Ramos (cell line): Measurements from ENCODE around the gene IFNGR2.
"Not testable (repeated sequence)": the region's sequence is repeated elsewhere in the genome, so short reads cannot be mapped to it uniquely, and the experiment has no call there.

ENCODE experiments used
- in situ Hi-C: fragments of 300-500 bp; cut with MboI; formaldehyde crosslinking; loops from one replicate; pipeline ENCODE4 v1.14.3; 2022; ENCODE audit warnings: low sequenced_read_pairs; ENCODE audit not compliant: unreplicated experiment

The IFNGR2 gene

GRCh38 chr21:33433001-33433400 is 29.8 kb downstream of the IFNGR2 start:
- in situ Hi-C loops = no loop called here

GRCh38 chr21:33433425-33434114 is 30.4 kb downstream of the IFNGR2 start:
- in situ Hi-C loops = no loop called here

DNA sequence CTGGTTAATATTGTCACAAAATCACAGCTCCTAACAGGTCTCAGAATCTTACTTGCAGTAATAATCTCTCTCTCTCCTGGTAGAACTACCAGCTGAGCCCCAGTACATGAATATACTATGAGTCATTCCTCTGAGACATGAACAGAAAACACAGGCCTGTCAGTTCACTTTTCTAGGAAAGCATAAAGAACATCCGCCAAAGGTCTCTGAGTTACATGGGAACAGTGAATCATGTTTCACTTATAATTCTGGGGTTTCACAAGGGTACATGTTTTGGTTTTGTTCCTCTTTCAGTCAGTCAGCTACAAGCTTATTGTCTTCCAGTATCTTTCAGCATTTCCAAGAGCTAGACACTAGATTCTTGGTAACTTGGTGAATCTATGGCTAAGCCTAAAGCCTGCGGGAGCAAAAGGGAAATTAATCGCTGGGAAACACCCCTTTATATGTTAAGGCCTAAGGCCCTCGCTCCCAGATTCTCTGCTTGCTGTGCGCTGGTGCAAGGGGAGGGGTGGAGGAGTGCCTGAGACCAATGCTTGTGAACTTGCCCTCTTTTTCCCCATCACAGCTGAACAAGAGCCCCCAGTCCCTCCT is 31.7 kb downstream of the IFNGR2 start:
- in situ Hi-C loops = no loop called here

- in situ Hi-C loops = no loop called here
Observed at GRCh38 chr21:33437140-33437539, 33.9 kb downstream of the IFNGR2 start.

DNA sequence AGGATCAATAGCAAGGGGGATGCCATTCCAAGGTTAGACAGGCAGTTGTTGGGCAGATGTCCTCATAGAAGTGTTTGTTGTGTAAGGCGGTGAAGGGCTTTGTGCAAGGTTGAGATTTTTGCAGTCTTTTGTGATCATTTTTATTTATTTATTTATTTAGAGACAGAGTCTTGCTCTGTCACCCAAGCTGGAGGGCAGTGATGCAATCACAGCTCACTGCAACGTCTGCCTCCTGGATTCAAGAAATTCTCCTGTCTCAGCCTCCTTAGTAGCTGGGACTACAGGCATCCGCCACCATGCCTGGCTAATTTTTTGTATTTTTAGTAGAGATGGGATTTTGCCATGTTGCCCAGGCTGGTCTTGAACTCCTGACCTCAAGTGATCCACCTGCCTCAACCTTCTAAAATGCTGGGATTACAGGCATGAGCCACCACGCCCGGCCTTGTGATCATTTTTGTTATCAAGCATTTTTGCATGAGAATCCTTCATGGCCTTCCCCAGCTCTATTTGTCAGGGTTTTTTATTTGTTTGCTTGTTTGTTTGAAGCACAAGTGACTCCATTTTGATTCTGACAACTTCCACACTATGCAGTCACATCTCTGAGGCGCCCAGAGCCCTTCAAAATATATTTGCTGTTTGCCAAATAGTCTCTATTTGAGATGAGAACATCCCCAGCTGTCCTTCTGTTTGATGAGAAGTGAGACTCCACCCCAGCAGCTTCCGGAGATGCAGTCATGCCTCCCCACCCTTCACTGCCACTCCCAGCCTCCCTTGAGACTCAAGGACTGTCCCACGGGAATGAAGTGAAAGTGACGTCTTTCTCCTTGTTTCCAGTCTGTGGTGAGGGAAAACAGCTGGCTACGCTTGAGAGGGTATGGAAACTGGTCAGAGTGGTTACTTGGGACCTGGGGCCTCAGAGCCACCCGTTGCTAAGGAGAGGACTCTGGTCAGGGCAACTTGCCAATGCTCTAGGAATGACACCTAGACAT is 38.6 kb downstream of the IFNGR2 start:
- in situ Hi-C loops = loop anchor here (5.0 kb wide), 1 partner anchor 239 kb away; no protein-coding TSS in a partner anchor

- in situ Hi-C loops = loop anchor here (5.0 kb wide), 1 partner anchor 241 kb away; no protein-coding TSS in a partner anchor
Observed at GRCh38 chr21:33443194-33443593, 40.0 kb downstream of the IFNGR2 start.

DNA sequence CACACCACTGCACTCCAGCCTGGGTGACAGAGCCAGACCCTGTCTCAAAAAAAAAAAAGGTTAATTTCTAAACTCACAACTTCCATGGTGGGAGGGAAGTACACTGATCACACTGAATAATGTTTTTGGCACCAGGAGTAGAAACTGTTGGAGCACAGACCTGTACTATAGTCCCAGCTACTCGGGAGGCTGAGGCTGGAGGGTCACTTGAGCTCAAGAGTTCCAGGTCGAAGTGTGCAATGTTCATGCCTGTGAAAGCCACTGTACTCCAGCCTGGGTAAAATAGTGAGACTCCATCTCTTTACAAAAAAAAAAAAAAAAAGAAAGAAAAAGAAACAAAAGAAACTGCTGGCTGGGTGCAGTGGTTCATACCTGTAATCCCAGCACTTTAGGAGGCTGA is 41.3 kb downstream of the IFNGR2 start:
- in situ Hi-C loops = loop anchor here (5.0 kb wide), 1 partner anchor 242 kb away; no protein-coding TSS in a partner anchor

DNA sequence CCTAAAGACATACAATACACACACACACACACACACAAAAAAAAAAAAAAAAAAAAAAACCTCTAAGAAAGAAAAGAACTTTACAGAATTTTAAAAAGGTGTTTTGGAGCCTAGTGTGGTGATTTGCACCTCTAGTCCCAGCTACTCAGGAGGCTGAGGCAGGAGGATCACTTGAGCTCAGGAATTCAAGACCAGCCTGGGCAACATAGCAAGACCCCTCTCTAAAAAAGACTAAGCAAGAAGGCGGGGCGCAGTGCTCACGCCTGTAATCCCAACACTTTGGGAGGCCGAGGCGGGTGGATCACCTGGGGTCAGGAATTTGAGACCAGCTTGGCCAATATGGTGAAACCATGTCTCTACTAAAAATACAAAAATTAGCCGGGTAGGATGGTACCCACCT is 43.4 kb downstream of the IFNGR2 start:
- in situ Hi-C loops = not testable (repeated sequence)

- in situ Hi-C loops = loop anchor here (10.0 kb wide), 1 partner anchor 505 kb away; no protein-coding TSS in a partner anchor
Observed at GRCh38 chr21:33449616-33450015, 46.4 kb downstream of the IFNGR2 start.

GRCh38 chr21:33451634-33452071 is 48.4 kb downstream of the IFNGR2 start:
- in situ Hi-C loops = loop anchor here (10.0 kb wide), 1 partner anchor 507 kb away; no protein-coding TSS in a partner anchor

GRCh38 chr21:33452362-33452761 is 49.1 kb downstream of the IFNGR2 start:
- in situ Hi-C loops = loop anchor here (10.0 kb wide), 1 partner anchor 508 kb away; no protein-coding TSS in a partner anchor

DNA sequence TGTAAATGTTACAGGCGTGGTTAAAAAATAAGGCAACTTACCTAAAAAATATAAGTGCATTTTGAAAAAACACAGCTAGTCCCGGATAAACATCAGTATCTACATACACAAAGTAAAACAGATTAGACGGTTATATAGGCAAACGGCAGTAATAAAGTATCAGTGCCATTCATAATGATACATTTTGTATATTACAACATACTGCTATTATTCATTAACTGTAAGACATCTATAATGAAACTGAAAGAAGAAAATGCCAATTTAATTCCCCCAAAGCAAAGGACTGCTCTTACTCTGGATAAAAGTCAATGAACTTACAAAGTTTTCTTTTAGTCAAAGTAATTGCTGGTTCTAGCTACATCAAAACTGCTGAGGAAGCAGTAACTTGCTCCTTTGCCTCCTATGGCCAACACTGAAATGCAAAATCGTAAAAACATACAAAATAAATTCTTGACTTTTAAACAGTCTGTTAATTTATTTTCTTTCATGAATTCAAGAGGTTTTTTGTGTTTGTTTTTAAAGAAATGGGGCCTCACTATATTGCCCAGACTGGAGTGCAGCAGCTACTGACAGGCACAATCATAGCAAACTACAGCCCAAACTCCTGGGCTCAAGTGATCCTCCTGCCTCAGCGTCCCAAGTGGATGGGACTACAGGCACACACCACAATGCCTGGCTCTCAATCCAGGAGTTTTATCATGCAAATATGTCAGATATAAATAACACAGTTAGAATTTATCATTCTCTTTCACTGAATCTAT is 52.7 kb downstream of the IFNGR2 start:
- in situ Hi-C loops = loop anchor here (10.0 kb wide), 1 partner anchor 511 kb away; no protein-coding TSS in a partner anchor

GRCh38 chr21:33458861-33459260 is 55.6 kb downstream of the IFNGR2 start:
- in situ Hi-C loops = loop anchor here (10.0 kb wide), 1 partner anchor 514 kb away; no protein-coding TSS in a partner anchor

GRCh38 chr21:33461538-33462250 is 58.5 kb downstream of the IFNGR2 start:
- in situ Hi-C loops = no loop called here

DNA sequence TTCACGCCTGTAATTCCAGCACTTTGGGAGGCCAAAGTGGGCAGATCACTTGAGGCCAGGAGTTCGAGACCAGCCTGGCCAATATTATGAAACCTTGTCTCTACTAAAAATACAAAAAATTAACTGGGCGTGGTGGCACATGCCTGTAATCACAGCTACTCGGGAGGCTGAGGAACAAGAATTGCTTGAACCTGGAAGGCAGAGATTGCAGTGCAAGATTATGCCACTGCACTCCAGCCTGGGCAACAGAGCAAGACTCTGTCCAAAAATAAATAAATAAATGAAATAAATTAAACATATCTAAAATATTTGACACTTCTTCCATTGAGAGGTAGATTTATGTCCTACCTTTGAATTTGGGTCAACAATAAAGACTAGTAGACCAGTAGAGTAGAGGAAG is 66.0 kb downstream of the IFNGR2 start:
- in situ Hi-C loops = not testable (repeated sequence)

DNA sequence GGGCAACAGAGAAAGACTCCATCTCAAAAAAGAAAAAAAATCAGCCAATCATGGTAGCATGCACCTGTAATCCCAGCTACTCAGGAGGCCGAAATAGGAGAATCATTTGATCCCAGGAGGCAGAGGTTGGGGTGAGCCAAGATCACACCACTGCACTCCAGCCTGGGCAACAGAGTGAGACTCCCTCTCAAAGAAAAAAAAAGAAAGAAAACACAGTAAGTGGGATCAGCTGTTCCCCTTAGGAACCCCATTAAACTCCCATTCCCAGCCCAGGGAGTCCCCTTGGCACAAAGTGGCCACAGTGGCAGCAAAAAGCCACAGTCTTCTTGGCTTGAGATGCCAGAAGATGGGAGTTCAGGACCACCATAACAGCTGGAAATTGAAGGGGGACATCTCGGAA is 67.5 kb downstream of the IFNGR2 start:
- in situ Hi-C loops = no loop called here

- in situ Hi-C loops = no loop called here
Observed at GRCh38 chr21:33473344-33473743, 70.1 kb downstream of the IFNGR2 start.

- in situ Hi-C loops = no loop called here
Observed at GRCh38 chr21:33477066-33477465, 73.9 kb downstream of the IFNGR2 start.

DNA sequence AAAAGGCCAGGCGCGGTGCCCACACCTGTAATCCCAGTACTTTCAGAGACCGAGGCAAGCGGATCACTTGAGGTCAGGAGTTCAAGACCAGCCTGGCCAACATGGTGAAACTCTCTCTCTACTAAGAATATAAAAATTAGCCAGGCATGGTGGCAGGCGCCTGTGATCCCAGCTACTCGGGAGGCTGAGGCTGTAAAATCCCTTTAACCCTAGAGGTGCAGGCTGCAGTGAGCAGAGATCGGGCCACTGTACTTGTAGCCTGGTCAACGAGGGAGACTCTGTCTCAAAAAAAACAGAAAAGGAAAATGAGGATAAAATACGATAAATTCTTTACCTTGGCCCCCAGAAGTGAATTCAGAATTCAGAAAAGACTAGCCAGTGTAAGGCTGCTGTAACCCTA is 75.0 kb downstream of the IFNGR2 start:
- in situ Hi-C loops = no loop called here
